Naive B cell (primary cell): ENCODE results near the gene TOR4A. TPM values are rescaled to one million over a fixed set of nuclear protein-coding genes. Genes with fewer than 3 reads are reported as not detected.

Source experiments
- ATAC-seq, 2 donors: fragments of 150-1000 bp; cut with Tn5 transposase; 2 replicates each; pipeline ENCODE4 v1.10.0; 2021; ENCODE audit warnings: low read depth in 2 of 2, mild to moderate bottlenecking in 2 of 2, moderate library complexity in 2 of 2
- DNase-seq: peaks from one replicate; pipeline ENCODE4 v3.0.0; 2022
- H3K27ac Mint-ChIP-seq, 6 donors: one replicate each; pipeline ENCODE4 v1.8.0; 2020 to 2022; ENCODE audit warnings: mild to moderate bottlenecking in 6 of 6, mixed read lengths in 6 of 6, moderate library complexity in 5 of 6, inconsistent platforms in 2 of 6
- H3K27me3 Mint-ChIP-seq, 3 donors: one replicate each; pipeline ENCODE4 v1.8.0; 2021 to 2022; ENCODE audit warnings: mixed read lengths in 3 of 3, mild to moderate bottlenecking in 1 of 3
- H3K36me3 Mint-ChIP-seq, 2 donors: one replicate each; pipeline ENCODE4 v1.8.0; 2020 to 2022; ENCODE audit warnings: mixed read lengths in 2 of 2, inconsistent platforms in 1 of 2, mild to moderate bottlenecking in 1 of 2
- H3K4me1 Mint-ChIP-seq, 3 donors: one replicate each; pipeline ENCODE4 v1.8.0; 2020 to 2022; ENCODE audit warnings: mixed read lengths in 3 of 3, inconsistent platforms in 1 of 3, mild to moderate bottlenecking in 1 of 3, moderate library complexity in 1 of 3
- H3K4me3 Mint-ChIP-seq, 8 donors: one replicate each; pipeline ENCODE4 v1.8.0; 2020 to 2022; ENCODE audit warnings: mild to moderate bottlenecking in 8 of 8, mixed read lengths in 8 of 8, moderate library complexity in 8 of 8, inconsistent platforms in 2 of 8
- H3K9me3 Mint-ChIP-seq, 7 donors: one replicate each; pipeline ENCODE4 v1.8.0; 2020 to 2022; ENCODE audit warnings: mixed read lengths in 7 of 7, mild to moderate bottlenecking in 5 of 7, inconsistent platforms in 2 of 7, moderate library complexity in 1 of 7
- polyA plus RNA-seq, 6 donors: library from polyadenylated mRNA; unstranded; fragments of 300-500 nt; fragmentation: Illumina TruSeq; gene quantifications; one replicate each; pipeline ENCODE4 v1.2.3, GENCODE V29; 2021; ENCODE audit warnings: low read depth in 6 of 6

TOR4A gene
- polyA plus RNA-seq, 6 donors from 2014 or later = 2.4 to 6.2 (median 4.1) TPM

DNA sequence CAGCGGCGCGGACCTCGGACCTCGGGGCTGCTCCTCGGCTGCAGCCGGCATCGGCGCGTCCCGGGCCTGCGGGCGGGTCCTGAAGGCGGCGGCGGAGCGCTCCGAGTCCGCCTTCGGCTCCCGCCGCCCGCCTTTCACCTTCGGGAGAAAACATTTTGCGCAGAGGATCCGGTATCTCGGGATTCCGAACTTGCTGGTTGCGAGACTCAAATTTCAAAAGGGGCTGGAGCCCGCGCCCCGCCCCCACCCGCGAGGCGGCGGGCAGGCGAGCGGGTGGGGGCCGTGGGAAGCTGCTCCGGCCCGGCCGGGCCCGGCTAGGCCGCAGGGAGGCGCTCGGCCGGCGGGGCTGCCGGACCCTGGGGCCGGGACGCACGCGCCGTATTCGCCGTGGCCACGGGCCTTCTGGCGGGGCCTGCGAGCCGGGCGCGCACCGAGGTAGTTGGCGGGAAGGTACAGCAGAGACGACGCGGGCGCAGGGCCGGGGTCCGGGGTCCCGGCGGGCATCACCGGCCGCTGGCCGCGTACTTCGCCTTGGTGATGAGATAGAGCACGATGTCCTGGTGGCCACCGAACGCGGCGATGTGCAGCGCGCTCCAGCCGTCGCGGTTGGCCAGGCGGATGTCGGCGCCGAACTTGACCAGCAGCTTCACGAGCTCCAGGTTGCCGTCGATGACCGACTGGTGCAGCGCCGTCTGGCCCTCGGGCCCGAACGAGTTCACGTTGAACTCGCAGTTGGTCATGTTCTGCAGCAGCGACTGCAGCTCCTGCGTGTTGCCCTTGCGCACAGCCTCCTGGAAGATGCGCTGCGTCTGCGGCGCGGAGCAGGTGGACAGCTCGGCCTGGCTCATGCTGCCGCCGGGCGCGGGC is 23.8 kb downstream of the TOR4A start:
- no peaks in the 10 kb centered on the region for H3K9me3 Mint-ChIP-seq
- peaks cover 16 to 28% (median 20%) of the 10 kb centered on the region in 3 donors for H3K4me1 Mint-ChIP-seq
- peaks cover 13 to 43% (median 18%) of the 10 kb centered on the region in 3 donors for H3K27me3 Mint-ChIP-seq
- DNase-seq = no peak
- ATAC-seq = peak; percentile 5 to 6
- peak overlapping the region in 1 of 6 donors; percentile 69 for H3K27ac Mint-ChIP-seq
- peak overlapping the region; percentile 63 to 91 (median 76) for H3K4me3 Mint-ChIP-seq
- H3K36me3 Mint-ChIP-seq = no peaks in the 10 kb centered on the region

DNA sequence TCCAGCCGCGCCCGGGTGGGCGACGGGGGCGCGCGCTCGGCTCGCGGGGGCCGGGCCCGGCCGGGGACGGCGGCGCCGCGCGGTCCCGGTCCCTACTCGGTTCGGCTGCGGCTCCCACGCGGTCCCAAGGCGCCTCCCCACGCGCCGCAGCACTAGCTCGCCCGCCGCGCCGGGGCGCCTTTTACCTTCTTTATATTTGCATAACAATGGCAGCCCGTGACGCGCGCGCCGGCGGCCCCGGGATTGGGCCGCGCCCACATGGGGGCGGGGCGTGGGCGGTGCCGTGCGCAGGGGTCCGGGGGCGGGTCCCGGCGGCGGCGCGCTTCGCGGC is 24.6 kb downstream of the TOR4A start, which contains the start of gene NRARP:
Gene NRARP, minus strand, starts transcription at position 154 of the 331 bp plus-strand sequence. CDS start 343 bp downstream, outside the sequence.
- Mint-ChIP-seq H3K4me3 (peak within 1 kb of the TSS; percentile 52 to 86 (median 66)), H3K27me3 (peaks cover 11 to 43% (median 13%) of the 10 kb centered on the region in 3 donors), H3K4me1 (peaks cover 10 to 28% (median 15%) of the 10 kb centered on the region in 3 donors), H3K36me3 (no peaks in the 10 kb centered on the region), H3K27ac (peak within 1 kb of the TSS in 1 of 6 donors; percentile 69), H3K9me3 (no peaks in the 10 kb centered on the region)
- peak; percentile 86 to 87 for ATAC-seq
- peak; percentile 95 for DNase-seq

DNA sequence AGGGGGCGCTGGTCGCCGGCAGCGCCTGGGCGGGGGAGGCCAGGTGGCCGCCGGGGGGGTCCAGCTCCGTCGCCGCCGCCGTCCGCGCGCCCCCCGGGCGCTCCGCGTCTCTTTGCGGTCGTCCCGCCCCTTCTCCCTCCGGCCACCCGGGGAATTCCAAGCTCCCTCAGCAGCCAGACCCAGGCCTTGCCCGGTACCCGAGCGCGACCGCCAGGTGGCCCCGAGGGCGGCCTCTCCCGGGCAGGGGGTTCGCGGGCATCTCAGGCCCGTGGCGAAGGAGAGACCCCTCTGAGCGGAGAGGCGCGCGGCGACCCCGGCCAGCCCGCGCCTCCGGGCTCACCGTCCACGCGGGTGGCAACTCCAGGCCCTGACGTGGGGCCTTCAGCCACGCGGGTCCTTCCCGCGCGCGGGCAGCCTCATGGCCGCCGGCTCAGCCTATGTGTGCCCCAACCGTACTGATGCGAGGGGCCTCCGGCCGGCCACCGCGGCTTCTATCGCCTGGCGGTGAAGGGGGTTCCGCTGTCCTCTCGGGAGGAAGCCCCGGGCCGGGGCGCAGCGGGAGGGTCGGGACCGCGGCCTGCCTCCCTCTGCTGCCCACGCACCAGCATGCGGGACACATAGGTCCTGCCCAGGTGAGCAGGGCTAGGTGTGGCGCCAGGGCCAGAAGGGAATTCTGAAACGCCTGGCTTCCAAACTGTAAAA is 25.1 kb downstream of the TOR4A start:
- ATAC-seq (peak; percentile 64 to 66), DNase-seq (no peak)
- H3K9me3 Mint-ChIP-seq = no peaks in the 10 kb centered on the region
- peaks cover 11 to 29% (median 13%) of the 10 kb centered on the region in 3 donors for H3K4me1 Mint-ChIP-seq
- H3K4me3 Mint-ChIP-seq = peak overlapping the region in 6 of 8 donors; percentile 15 to 69 (median 52)
- H3K27ac Mint-ChIP-seq = peak overlapping the region in 1 of 6 donors; percentile 69
- no peaks in the 10 kb centered on the region for H3K36me3 Mint-ChIP-seq
- H3K27me3 Mint-ChIP-seq = peaks cover 7 to 42% (median 9%) of the 10 kb centered on the region in 3 donors

DNA sequence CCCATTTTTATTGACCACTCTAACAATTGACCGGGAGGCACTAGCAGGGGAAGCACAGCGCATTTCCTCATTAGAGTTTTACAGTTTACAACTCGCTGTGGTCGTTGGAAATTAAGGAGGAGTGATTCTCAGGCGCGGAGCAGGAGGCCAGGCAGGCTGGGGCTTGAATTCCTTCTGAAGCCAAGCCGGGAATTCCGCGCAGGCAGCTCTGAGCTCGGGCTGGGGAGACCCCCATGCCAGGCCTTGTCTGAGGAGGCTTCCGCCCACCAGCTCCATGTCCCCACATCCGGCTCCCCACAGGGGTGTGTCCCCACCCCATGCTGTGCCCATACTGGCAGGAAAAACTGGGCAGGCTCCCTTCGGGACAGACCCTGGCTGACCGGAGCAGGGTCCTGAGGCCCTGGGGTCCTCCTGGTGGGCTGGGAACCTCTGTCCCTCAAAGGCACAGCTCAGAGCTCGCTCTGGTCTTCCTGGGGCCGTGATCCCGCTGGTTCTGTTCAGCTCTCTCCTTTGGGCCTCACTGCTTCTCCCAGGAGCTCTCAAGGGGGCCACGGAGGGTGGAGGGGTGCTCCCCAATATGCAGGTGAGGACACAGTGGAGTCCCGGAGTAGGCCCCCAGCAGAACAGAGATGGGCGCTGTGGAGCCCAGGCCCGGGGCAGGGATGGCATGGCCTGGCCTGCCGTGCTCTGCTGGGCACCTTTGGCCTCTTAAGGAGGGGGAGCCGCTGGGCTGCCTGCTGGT is 25.8 kb downstream of the TOR4A start:
- Mint-ChIP-seq H3K4me3 (peak overlapping the region; percentile 37 to 76 (median 52)), H3K27me3 (peaks cover 7 to 38% (median 9%) of the 10 kb centered on the region in 3 donors), H3K36me3 (no peaks in the 10 kb centered on the region), H3K27ac (no peak overlapping the region), H3K9me3 (no peaks in the 10 kb centered on the region), H3K4me1 (peaks cover 11 to 29% (median 13%) of the 10 kb centered on the region in 3 donors)
- DNase-seq (no peak), ATAC-seq (no peak)

DNA sequence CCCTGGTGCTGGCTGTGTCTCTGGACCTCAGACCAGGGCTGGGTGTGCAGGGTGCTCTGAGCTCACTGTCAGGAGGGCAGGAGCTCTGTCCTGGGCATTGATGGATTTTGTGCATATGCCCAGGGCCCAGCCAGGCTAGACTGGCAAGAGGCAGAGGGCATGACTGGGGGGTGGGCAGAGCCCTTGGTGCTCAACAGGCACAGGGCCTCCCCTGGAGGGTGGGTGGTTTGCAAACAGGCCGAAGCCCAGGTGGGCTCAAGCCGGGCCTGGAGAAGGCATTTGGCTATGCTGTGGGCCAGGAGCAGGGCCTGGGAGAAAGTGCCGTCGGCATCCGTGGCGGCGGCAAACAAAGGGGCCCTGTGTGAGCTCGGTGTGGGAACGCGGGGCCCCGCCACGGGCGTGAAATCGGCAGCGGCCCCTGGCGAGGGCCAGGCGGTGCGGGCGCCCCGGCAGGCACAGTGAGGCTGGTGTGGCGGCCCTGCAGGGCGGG is 26.4 kb downstream of the TOR4A start:
- DNase-seq (no peak), ATAC-seq (no peak)
- Mint-ChIP-seq H3K9me3 (no peaks in the 10 kb centered on the region), H3K4me1 (peaks cover 11 to 29% (median 13%) of the 10 kb centered on the region in 3 donors), H3K36me3 (no peaks in the 10 kb centered on the region), H3K27ac (no peak overlapping the region), H3K27me3 (peaks cover 3 to 35% (median 9%) of the 10 kb centered on the region in 3 donors), H3K4me3 (peak overlapping the region in 7 of 8 donors; percentile 37 to 76 (median 53))

DNA sequence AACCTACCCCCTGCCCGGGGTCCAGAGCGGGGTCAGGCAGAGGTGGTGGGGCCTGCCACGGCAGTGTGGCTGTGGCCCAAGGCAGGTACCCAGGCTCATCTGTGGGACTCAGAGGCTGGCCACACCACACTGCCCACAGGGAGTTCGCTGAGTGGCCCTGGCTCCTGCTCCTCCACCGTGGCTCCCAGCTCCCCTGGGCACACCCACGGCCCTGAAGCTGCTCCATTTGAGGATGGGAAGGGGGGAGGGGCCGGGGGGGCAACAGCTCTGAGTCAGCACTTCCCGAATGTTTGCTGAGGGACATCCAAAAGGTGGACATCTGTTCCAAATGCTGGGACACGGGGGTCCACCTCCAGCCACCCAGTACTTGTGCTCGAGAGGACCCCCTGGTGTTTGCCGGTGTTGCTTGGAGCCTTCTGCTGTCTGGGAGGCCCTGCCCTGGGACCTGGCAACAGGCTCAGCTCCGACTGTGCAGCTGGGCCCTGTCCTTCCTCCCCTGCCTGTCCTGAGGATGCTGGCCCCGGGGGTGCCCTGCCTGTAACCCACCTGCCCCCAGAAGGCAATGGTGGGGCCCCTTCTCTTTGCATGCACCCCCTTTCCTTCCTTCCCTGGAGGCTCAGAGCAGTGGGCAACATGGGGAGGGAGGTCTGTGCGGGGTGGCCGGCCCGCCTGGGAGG is 27.0 kb downstream of the TOR4A start:
- Mint-ChIP-seq H3K36me3 (no peaks in the 10 kb centered on the region), H3K9me3 (no peaks in the 10 kb centered on the region), H3K27me3 (peaks cover 0 to 32% (median 9%) of the 10 kb centered on the region in 3 donors), H3K4me1 (peaks cover 11 to 29% (median 13%) of the 10 kb centered on the region in 3 donors), H3K4me3 (no peak overlapping the region), H3K27ac (no peak overlapping the region)
- DNase-seq (no peak), ATAC-seq (no peak)

DNA sequence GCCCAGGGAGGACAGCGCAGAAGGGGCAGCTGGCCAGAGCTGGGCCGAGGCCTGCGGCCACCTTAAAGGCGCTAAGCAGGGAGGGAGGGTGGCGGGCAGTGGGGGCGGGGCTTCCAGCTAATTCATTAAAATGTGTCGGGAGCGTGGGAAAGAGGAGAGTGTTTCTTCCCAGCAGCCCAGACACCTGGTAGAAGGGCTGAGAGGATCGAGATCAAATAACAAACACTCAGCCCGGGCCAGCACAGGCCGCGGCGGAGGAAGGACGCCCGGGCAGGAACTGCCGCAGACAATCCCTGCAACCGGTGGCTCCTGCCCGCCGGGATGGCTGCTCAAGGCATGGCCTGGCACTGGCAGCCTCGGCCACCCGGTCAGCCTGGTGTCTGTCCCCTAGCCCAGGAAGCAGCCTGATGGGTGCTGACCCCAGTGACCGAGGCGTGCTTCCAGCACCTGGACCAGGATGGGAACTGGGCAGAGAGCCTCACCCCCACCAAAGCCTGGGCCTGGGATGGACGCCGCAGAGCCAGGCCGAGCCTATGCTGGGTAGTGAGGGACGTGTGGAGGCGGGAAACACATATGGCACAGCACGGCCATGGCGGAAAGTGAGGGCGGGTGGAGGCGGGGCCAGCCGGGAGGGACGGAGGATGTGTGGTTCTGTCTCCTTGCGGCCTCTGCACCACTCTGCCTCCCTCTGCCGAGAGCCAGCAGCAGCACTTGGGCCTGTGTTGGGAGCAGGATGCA is 27.7 kb downstream of the TOR4A start:
- no peaks in the 10 kb centered on the region for H3K36me3 Mint-ChIP-seq
- H3K4me3 Mint-ChIP-seq = peak overlapping the region in 3 of 8 donors; percentile 15 to 57 (median 35)
- peaks cover 0 to 28% (median 4%) of the 10 kb centered on the region in 3 donors for H3K27me3 Mint-ChIP-seq
- no peaks in the 10 kb centered on the region for H3K9me3 Mint-ChIP-seq
- peak overlapping the region in 1 of 6 donors; percentile 42 for H3K27ac Mint-ChIP-seq
- DNase-seq (no peak), ATAC-seq (peak; percentile 15 to 16)
- H3K4me1 Mint-ChIP-seq = peaks cover 10 to 29% (median 11%) of the 10 kb centered on the region in 3 donors

DNA sequence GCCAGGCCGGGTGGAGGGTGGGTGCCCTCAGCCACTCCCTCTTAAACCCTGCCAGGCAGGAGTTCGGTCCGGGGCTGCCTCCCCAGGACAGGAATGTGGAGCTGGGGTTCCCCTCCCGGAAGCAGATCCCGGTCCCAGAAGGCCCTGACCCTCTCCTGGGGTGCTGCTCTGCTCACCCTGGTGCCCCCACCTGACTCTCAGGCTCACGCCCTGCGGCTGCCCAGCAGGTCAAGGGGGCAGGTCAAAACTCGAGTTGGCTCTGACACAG is 28.2 kb downstream of the TOR4A start:
- H3K27ac Mint-ChIP-seq = no peak overlapping the region
- peaks cover 0 to 28% (median 2%) of the 10 kb centered on the region in 3 donors for H3K27me3 Mint-ChIP-seq
- H3K36me3 Mint-ChIP-seq = no peaks in the 10 kb centered on the region
- peaks cover 8 to 27% (median 9%) of the 10 kb centered on the region in 3 donors for H3K4me1 Mint-ChIP-seq
- H3K4me3 Mint-ChIP-seq = peak overlapping the region in 1 of 8 donors; percentile 15
- DNase-seq = no peak
- ATAC-seq = no peak
- no peaks in the 10 kb centered on the region for H3K9me3 Mint-ChIP-seq

DNA sequence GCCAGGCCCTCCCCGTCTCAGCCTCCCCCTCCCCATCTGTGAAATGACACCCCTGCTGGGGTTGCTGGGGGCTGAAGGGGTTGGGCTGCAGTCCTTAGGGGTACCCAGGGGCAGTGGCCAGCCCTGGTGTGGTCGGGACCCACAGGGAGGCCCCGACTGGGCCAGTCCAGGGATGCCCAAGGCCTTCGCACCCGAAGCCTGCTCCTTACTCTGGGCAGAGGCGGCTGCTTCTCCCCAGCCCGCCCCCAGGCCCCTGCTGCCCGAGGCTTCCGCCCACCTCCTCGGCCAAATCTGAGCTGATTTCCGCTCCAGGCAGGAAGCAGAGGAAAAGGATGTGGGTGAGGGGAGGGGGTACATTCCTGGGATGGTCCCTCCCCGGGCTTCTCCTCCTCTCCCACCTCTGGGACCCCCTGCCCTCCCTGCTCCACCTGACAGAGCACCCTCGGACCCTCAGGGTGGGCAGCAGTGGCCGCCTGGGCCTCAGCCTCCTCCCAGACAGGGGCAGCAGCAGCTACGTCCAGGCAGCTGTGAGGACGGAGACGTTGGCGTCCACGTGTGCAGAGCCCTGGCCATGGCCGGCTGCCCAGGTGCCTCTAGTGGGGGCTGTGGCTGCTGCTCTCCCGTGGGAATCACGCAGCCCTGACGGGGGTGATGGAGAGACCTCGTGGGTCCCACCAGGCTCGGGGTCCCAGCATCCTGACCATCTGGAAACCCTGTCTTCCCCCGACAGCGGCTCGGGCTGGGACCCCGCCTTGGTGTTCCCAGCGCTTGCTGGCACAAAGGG is 28.7 kb downstream of the TOR4A start:
- peaks cover 0 to 28% (median 0%) of the 10 kb centered on the region in 3 donors for H3K27me3 Mint-ChIP-seq
- H3K36me3 Mint-ChIP-seq = no peaks in the 10 kb centered on the region
- no peak for ATAC-seq
- H3K9me3 Mint-ChIP-seq = no peaks in the 10 kb centered on the region
- H3K4me3 Mint-ChIP-seq = peak overlapping the region in 1 of 8 donors; percentile 47
- DNase-seq = no peak
- peaks cover 7 to 25% (median 7%) of the 10 kb centered on the region in 3 donors for H3K4me1 Mint-ChIP-seq
- H3K27ac Mint-ChIP-seq = no peak overlapping the region

DNA sequence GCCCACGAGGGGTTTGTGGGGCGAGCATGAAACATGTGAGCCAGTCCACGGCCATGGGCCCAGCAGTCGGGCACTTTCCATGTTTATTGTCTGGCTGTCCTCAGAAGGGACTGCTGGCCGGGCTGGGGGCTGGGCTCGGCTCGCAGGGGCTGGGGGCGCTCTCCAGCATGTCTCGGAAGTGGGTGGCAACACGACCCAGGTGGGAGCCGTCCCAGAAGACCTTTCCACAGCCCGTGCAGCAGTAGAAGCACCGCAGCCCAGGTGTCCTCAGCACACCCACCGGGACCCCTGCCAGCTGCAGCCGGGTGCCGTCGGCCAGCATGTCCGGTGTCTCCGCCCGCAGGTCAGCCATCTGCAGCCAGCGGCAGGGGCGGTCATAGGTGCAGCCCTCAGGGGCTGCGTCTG is 29.3 kb downstream of the TOR4A start:
- peaks cover 7 to 25% (median 7%) of the 10 kb centered on the region in 3 donors for H3K4me1 Mint-ChIP-seq
- no peaks in the 10 kb centered on the region for H3K36me3 Mint-ChIP-seq
- ATAC-seq = no peak
- H3K27me3 Mint-ChIP-seq = peaks cover 0 to 28% (median 0%) of the 10 kb centered on the region in 3 donors
- no peaks in the 10 kb centered on the region for H3K9me3 Mint-ChIP-seq
- no peak overlapping the region for H3K27ac Mint-ChIP-seq
- H3K4me3 Mint-ChIP-seq = peak overlapping the region in 3 of 8 donors; percentile 47 to 55 (median 54)
- no peak for DNase-seq

DNA sequence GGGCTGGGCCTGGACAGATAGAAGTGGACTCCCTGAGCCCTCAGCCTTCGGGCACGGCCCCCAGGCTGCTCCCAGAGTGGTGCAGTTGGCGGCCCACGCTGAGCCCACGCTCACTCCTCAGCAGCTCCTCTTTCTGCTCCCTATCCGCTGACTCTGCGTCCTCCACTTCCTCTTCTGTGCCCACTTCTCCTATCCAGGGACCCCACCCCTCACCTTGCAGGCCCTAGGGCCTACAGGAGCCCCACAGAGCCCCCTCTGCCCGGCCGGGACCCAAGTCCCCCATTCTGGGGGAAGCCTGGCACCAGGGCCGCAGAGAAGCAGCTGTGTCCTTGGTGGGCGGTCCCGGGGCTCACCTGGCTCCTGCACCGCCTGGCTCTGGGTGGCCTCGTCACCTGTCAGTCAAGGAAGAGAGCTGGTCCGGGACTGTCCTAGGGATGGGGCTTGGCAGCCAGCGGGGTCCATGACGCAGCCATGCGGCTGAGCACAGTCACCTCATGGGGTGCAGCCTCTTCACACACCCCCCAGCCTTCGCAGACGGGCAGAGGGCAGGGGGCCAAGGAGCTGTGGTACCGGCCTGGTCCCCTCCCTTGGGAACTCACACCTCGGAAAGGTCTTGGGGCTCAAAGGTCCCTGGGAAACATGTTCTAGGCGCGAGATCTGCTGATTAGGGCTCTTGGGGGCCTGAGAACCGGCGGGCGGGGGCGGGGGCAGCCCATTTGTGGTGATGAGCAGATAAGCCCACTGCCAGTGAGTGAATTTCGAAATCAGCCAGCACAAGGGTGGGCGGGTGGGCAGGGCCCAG is 29.9 kb downstream of the TOR4A start:
- Mint-ChIP-seq H3K36me3 (no peaks in the 10 kb centered on the region), H3K27ac (peak overlapping the region in 1 of 6 donors; percentile 7), H3K27me3 (peaks cover 0 to 28% (median 0%) of the 10 kb centered on the region in 3 donors), H3K9me3 (no peaks in the 10 kb centered on the region), H3K4me1 (peaks cover 7 to 25% (median 7%) of the 10 kb centered on the region in 3 donors), H3K4me3 (peak overlapping the region in 4 of 8 donors; percentile 20 to 62 (median 54))
- DNase-seq = no peak
- no peak for ATAC-seq
